ENCODE data around the gene TNPO2.

Gene TNPO2

DNA sequence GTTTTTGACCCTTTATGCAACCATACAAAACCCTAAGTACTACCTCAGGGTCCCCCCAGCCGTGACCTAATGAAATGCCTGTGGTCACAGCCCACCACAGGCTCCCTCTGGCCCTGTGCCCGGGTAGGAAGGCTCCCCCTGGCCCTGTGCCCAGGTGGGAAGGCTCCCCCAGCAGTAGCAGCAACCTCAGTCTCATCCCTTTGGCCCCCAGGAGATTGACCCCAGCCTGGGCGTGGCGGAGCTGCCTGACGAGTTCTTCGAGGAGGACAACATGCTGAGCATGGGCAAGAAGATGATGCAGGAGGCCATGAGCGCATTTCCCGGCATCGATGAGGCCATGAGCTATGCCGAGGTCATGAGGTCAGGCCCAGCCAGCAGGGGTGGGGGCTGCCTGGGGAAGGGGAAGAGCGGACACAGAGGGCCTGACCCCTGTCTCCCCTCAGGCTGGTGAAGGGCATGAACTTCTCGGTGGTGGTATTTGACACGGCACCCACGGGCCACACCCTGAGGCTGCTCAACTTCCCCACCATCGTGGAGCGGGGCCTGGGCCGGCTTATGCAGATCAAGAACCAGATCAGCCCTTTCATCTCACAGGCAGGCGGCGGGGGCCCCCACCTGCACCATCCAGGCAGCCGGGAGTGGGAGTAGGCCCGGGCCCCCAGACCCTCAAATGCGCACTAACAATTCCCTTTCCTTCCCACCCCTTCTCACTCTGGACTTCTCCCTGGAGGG is 21.6 kb upstream of the TNPO2 start:
- no peak overlapping the region for H3K4me3 ChIP-seq (ENCODE audit: low read depth, low read length)
- in situ Hi-C loops (cut with HindIII; ENCODE audit: low sequenced_read_pairs): no loop called here
- DNase-seq (ENCODE audit: low read depth, low spot score): peak; percentile 30
- TF ChIP-seq, protein P1, sequence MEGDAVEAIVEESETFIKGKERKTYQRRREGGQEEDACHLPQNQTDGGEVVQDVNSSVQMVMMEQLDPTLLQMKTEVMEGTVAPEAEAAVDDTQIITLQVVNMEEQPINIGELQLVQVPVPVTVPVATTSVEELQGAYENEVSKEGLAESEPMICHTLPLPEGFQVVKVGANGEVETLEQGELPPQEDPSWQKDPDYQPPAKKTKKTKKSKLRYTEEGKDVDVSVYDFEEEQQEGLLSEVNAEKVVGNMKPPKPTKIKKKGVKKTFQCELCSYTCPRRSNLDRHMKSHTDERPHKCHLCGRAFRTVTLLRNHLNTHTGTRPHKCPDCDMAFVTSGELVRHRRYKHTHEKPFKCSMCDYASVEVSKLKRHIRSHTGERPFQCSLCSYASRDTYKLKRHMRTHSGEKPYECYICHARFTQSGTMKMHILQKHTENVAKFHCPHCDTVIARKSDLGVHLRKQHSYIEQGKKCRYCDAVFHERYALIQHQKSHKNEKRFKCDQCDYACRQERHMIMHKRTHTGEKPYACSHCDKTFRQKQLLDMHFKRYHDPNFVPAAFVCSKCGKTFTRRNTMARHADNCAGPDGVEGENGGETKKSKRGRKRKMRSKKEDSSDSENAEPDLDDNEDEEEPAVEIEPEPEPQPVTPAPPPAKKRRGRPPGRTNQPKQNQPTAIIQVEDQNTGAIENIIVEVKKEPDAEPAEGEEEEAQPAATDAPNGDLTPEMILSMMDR (IDR thresholded peaks at IDR 0.05; ENCODE audit: low read depth, low read length): no peak

DNA sequence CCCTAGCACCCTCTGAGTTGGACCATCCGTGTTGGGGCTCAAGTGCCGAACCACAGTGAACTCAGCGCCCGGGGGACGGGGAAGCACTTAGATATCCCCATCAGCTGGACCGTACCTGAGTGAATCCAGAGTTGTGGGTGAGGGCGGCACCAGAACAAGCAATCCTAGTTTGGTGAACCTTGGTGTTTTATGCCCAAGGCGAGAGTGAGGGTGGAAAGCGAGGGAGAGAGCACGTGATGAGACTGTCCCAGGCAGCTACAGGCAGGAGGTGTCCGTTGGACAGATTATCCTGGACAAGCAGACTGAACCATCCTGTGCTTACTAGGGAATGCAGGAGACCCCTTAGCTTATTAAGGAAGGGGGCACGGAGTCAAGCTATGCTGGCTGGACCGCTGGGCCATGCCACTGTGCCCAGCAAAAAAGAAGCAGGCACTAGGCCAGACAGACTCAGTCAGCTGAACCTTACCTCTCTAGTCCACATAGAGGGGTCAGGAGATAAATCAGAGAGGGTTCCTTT is 14.2 kb upstream of the TNPO2 start:
- in situ Hi-C loops (cut with HindIII; ENCODE audit: low sequenced_read_pairs): no loop called here

DNA sequence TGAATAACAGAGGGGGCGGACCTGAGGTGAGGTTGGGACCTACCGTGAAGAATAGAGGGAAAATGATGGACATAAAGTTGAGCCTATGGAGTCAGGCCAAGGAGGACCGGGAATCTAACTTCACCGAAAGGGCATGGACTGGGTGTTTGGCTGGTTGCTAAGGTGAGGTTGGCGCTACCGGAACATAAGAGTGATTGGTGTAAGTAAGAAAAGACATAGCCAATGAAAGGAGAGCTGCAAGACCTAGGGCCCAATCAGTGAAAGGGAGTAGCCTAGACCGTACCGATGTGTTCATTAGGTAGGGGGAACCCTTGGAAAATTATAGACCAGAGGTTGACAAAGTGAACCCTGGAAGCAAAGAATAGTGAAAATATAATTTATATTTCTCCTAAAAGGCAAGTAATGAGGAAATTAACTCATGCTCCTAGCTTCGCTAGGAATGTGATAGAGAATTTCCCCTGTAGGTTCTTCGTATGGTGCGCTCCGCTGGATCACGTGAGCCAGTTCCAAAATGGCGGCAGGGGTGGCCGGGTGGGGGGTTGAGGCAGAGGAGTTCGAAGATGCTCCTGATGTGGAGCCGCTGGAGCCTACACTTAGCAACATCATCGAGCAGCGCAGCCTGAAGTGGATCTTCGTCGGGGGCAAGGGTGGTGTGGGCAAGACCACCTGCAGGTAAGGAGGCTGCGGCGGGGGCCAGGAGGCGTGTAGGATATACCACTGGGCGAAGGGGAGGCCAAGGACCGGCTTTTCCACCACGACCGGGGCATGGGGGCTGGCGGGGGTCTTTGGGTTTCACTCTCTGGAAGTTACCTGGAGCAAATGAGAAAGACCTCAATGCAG is 13.5 kb upstream of the TNPO2 start, which contains the start of gene GET3:
Gene GET3, plus strand, starts transcription at position 503 of the 840 bp plus-strand sequence. Its CDS starts 9 bp downstream, at position 512.
- H3K4me3 ChIP-seq (ENCODE audit: low read depth, low read length): peak within 1 kb of the TSS; percentile 96
- TF ChIP-seq, protein P1 (IDR thresholded peaks at IDR 0.05; ENCODE audit: low read depth, low read length): no peak
- in situ Hi-C loops (cut with HindIII; ENCODE audit: low sequenced_read_pairs): no loop called here

More for the DNA sequence above, 14.2 kb upstream of the TNPO2 start:
- DNase-seq (ENCODE audit: low read depth, low spot score): no peak
- TF ChIP-seq, protein P1 (IDR thresholded peaks at IDR 0.05; ENCODE audit: low read depth, low read length): no peak
- H3K4me3 ChIP-seq (ENCODE audit: low read depth, low read length): peak overlapping the region; percentile 96

DNA sequence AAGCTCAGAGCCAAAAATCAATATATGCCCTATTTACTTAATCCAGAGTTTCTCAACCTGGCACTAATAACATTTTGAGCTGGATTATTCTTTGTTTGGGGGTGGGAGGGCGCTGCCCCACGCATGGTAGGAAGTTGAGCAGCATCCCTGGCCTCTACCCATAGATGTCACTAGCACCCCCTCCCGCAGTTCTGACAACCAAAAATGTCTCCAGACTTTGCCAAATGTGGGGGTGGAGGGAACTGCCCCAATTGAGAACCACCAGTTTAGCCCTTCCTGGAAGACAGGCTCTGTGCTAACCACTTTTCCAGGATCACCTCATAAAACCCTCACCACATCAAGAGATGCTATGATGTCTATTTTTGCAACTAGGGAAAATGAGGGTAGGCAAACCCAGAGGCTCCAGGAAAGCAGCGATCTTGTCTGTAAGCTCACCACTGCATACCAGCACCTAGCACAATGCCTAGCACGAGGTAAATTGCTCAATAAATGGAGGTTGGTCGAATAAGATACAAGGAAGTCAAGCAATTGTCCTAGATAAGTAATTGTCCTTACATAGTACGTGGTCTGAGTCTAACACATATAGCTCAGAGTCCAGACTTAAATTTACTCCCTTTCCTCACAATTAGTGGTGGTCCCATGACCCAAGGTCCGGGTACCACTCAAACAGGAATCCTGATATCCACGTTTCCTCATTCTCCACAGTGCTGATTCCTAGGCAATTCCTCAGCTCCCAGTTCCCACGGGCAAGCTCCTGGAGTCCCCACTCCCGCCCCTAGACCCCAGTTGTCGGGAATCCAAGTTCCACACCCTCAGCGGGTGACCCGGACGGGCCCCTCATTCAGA is 9.9 kb upstream of the TNPO2 start:
- no peak for DNase-seq (ENCODE audit: low read depth, low spot score)
- TF ChIP-seq, protein P1 (IDR thresholded peaks at IDR 0.05; ENCODE audit: low read depth, low read length): peak; percentile 38
- H3K4me3 ChIP-seq (ENCODE audit: low read depth, low read length): peak overlapping the region; percentile 99
- in situ Hi-C loops (cut with HindIII; ENCODE audit: low sequenced_read_pairs): no loop called here

More for the DNA sequence above, 13.5 kb upstream of the TNPO2 start, which contains the start of gene GET3:
- peak; percentile 100 for DNase-seq (ENCODE audit: low read depth, low spot score)

DNA sequence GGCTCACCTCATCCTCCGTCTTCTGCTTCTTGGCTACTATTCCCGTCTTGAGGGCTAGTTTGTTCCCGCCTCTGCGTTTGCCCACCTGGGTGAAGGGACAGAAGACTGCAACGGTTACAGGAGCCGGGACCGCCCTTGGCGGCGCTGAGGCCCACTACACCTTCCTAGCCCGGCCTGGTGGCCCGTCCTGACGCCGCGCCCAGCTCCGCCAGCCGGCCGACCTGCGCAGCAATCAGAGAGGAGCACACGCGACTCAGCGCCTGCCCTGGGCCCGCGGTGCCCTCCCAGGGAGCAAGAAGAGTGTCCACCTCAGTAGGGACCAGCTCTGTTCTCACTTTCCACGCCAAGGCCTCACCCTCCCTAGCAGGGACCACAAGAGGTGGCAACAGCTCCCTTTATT is 7.6 kb upstream of the TNPO2 start:
- in situ Hi-C loops (cut with HindIII; ENCODE audit: low sequenced_read_pairs): no loop called here
- DNase-seq (ENCODE audit: low read depth, low spot score): no peak
- TF ChIP-seq, protein P1 (IDR thresholded peaks at IDR 0.05; ENCODE audit: low read depth, low read length): no peak
- H3K4me3 ChIP-seq (ENCODE audit: low read depth, low read length): no peak overlapping the region

DNA sequence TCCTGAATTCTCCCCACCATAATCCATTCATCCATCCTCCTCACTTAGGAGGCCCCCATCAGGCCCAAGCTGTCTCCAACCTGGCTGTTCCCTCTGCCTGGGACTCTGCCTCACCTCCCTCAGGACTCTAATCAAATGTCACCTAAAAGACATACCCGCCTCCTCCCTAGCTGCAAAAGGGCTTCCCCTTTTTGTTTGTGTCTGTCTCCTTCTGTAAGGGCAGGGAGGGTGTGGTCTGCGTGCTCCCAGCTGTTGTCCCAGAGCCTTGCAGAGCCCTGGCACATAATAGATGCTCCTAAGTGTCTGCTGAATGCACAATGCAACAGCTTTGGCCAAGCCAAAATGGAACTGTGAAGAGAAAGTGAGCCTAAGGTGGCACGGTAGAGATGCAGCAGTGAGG is 6.3 kb upstream of the TNPO2 start:
- H3K4me3 ChIP-seq (ENCODE audit: low read depth, low read length): no peak overlapping the region
- in situ Hi-C loops (cut with HindIII; ENCODE audit: low sequenced_read_pairs): no loop called here
- TF ChIP-seq, protein P1 (IDR thresholded peaks at IDR 0.05; ENCODE audit: low read depth, low read length): no peak
- no peak for DNase-seq (ENCODE audit: low read depth, low spot score)

Data from astrocyte of the spinal cord (primary cell).